GM12878 (cell line): Measurements from ENCODE around the gene CTCFL. TPM values are rescaled to one million over a fixed set of nuclear protein-coding genes. Genes with fewer than 3 reads are reported as not detected.

ENCODE experiments used
- ATAC-seq: fragments of 200-7000 bp; cut with Tn5 transposase; 3 replicates; pipeline ENCODE4 v1.9.1; 2020; ENCODE audit warnings: mild to moderate bottlenecking, moderate library complexity
- Bru-seq: library from RNA; stranded (reverse); fragments of 400-500 nt; gene quantifications from one replicate; lab custom pipeline; 2021; lab: Mats Ljungman, UMichigan
- BruChase-seq, 2 experiments: library from RNA; stranded (reverse); fragments of 400-500 nt; gene quantifications; one replicate each; lab custom pipeline; 2021; lab: Mats Ljungman, UMichigan
- BruUV-seq: library from RNA; stranded (reverse); fragments of 400-500 nt; replicated peaks from 2 replicates; lab custom pipeline; 2021; lab: Mats Ljungman, UMichigan
- CTCF ChIA-PET: fragments of 300-600 bp; sonication (Branson Sonifier 250); formaldehyde crosslinking; extraction: SDS; loops from one replicate; lab custom pipeline; 2021; ENCODE audit warnings: inconsistent platforms; lab: Yijun Ruan, JAX
- POLR2A ChIA-PET: fragments of 350-600 bp; formaldehyde crosslinking; extraction: SDS; loops from one replicate; lab custom pipeline; 2021; ENCODE audit warnings: inconsistent platforms; lab: Charles Lee
- RAD21 ChIA-PET: fragments of 300-600 bp; sonication (Branson Sonifier 250); formaldehyde crosslinking; loops from one replicate; lab custom pipeline; 2023; ENCODE audit warnings: antibody characterized with exemption; ENCODE audit not compliant: unreplicated experiment; lab: Charles Lee
- SMC1A ChIA-PET: fragments of 300-600 bp; sonication (Branson Sonifier 250); formaldehyde crosslinking; loops from one replicate; lab custom pipeline; 2023; ENCODE audit not compliant: unreplicated experiment, uncharacterized antibody; lab: Charles Lee
- DNase-seq: peaks from one replicate; pipeline ENCODE4 v3.0.0-alpha.2; 2011; ENCODE audit warnings: low read depth, low spot score
- FAIRE-seq: peaks from 3 replicates; lab custom pipeline; 2011; peaks lifted over from hg19 to GRCh38; lab: Jason Lieb, UNC
- H2AFZ ChIP-seq: 2 replicates; pipeline ENCODE4 v1.6.0; 2011; ENCODE audit warnings: low read depth, low read length, control low read depth; ENCODE audit not compliant: control insufficient read depth
- H3K27ac ChIP-seq: 2 replicates; pipeline ENCODE4 v1.5.1; 2011; ENCODE audit warnings: control low read depth; ENCODE audit not compliant: control insufficient read depth, insufficient read depth
- H3K27me3 ChIP-seq, 2 experiments: replicated peaks in 1 of 2; 2 replicates each; pipeline versions ENCODE4 v1.6.0 to v1.6.1; 2011; ENCODE audit warnings: low read length in 1 of 2; ENCODE audit not compliant: control insufficient read depth in 2 of 2, insufficient read depth in 2 of 2
- H3K36me3 ChIP-seq, 2 experiments: 2 replicates each; pipeline ENCODE4 v1.5.1; 2011; ENCODE audit warnings: low read length in 1 of 2; ENCODE audit not compliant: control insufficient read depth in 2 of 2, insufficient read depth in 2 of 2
- H3K4me1 ChIP-seq: 2 replicates; pipeline ENCODE4 v1.6.1; 2011; ENCODE audit warnings: mild to moderate bottlenecking, low read length, moderate library complexity, mixed read lengths; ENCODE audit not compliant: control insufficient read depth, insufficient read depth
- H3K4me2 ChIP-seq: 2 replicates; pipeline ENCODE4 v1.6.0; 2011; ENCODE audit warnings: control low read depth; ENCODE audit not compliant: control insufficient read depth, insufficient read depth
- H3K4me3 ChIP-seq: fragments of 200-600 bp; sonication (generic); 2 replicates; pipeline ENCODE4 v1.5.1; 2016
- H3K79me2 ChIP-seq: 2 replicates; pipeline ENCODE4 v1.6.0; 2011; ENCODE audit warnings: low read length; ENCODE audit not compliant: control insufficient read depth, insufficient read depth
- H3K9ac ChIP-seq: 2 replicates; pipeline ENCODE4 v1.8.0; 2011; ENCODE audit warnings: low read length, control low read depth, mixed read lengths; ENCODE audit not compliant: control insufficient read depth, insufficient read depth
- H3K9me3 ChIP-seq: replicated peaks from 3 replicates; pipeline ENCODE4 v1.5.1; 2011; ENCODE audit warnings: mild to moderate bottlenecking, low read length; ENCODE audit not compliant: control insufficient read depth, insufficient read depth
- H4K20me1 ChIP-seq: 2 replicates; pipeline ENCODE4 v1.6.0; 2011; ENCODE audit not compliant: control insufficient read depth, insufficient read depth
- LARP7 ChIP-seq: fragments of 450-650 bp; IDR thresholded peaks from 2 replicates; pipeline ENCODE4 v1.6.1; 2017; ENCODE audit warnings: mild to moderate bottlenecking
- MAX ChIP-seq: IDR thresholded peaks from 2 replicates; pipeline ENCODE4 v1.6.1; 2012; ENCODE audit warnings: low read depth, low read length, improper control_type of control experiment
- POLR2AphosphoS2 ChIP-seq: IDR thresholded peaks from 2 replicates; pipeline ENCODE4 v1.6.1; 2011; ENCODE audit warnings: low read depth, mild to moderate bottlenecking, low read length, improper control_type of control experiment, moderate library complexity
- RBBP5 ChIP-seq: fragments of 200-600 bp; sonication (generic); conservative IDR thresholded peaks from 2 replicates; pipeline ENCODE4 v1.6.1; 2016
- SMC3 ChIP-seq: IDR thresholded peaks from 2 replicates; pipeline ENCODE4 v1.6.1; 2011; ENCODE audit warnings: low read length, improper control_type of control experiment, borderline replicate concordance
- ZNF384 ChIP-seq: IDR thresholded peaks from 2 replicates; pipeline ENCODE4 v1.6.1; 2012; ENCODE audit warnings: low read depth, mild to moderate bottlenecking, low read length, improper control_type of control experiment, borderline replicate concordance
- WGBS: methylation state at CpG from one replicate; pipeline ENCODE4 v1.1.6; 2016; ENCODE audit warnings: low lambda C conversion rate; ENCODE audit not compliant: insufficient replicate concordance, insufficient coverage; ENCODE audit errors: missing lambda C conversion rate; 5-methylcytosine and 5-hydroxymethylcytosine counted together
- in situ Hi-C: fragments of 300-500 bp; cut with MboI; formaldehyde crosslinking; loops from 9 replicates; pipeline ENCODE4 v1.14.3; 2018; ENCODE audit warnings: mixed read lengths
- intact Hi-C: fragments of 100-400 bp; cut with micrococcal nuclease; formaldehyde crosslinking; loops from one replicate; pipeline ENCODE4 v1.14.2; 2022; ENCODE audit not compliant: unreplicated experiment
- long read RNA-seq, 2 experiments: library from polyadenylated mRNA; unstranded; transcript quantifications; one replicate each; pipeline ENCODE4 v2.0.0, GENCODE V29; 2019 to 2020
- polyA minus RNA-seq, 3 experiments: library from RNA; depleted of rRNA, polyadenylated mRNA; stranded (reverse); fragments of >200 nt; gene quantifications; 2 replicates each; pipeline ENCODE4 v1.2.3, GENCODE V29; 2011
- polyA plus RNA-seq, 11 experiments: library from polyadenylated mRNA; depleted of rRNA in 4 of 11; unstranded in 6 of 11; stranded (reverse) in 5 of 11; fragments of >200 nt; fragmentation: Nextera tagmentation in 4 of 11; fragmentation: Illumina TruSeq in 1 of 11; extraction: Ambion mirVana in 4 of 11; extraction: Trizol in 1 of 11; gene quantifications; 1 replicate in 1 of 11; 2 replicates in 10 of 11; pipeline versions ENCODE4 v1.2.1 to v1.2.3, GENCODE V29; 2011 to 2016; ENCODE audit warnings: inconsistent platforms in 2 of 11, missing spikeins in 2 of 11, low read depth in 1 of 11
- total RNA-seq, 4 experiments: library from RNA; depleted of rRNA in 3 of 4; stranded (reverse); fragments of >200 nt in 3 of 4; fragmentation: Illumina TruSeq in 1 of 4; extraction: Trizol in 1 of 4; gene quantifications; 2 replicates each; pipeline versions ENCODE4 v1.2.1 to v1.2.3, GENCODE V29; 2013 to 2021
- TF ChIP-seq, protein P1 (sequence below): IDR thresholded peaks from 2 replicates; pipeline ENCODE4 v1.6.1; 2011; ENCODE audit warnings: borderline replicate concordance, low read depth, mild to moderate bottlenecking, moderate library complexity, mixed read lengths, low read length; ENCODE audit not compliant: insufficient read depth; ENCODE audit errors: extremely low read length

The CTCFL gene, protein sequence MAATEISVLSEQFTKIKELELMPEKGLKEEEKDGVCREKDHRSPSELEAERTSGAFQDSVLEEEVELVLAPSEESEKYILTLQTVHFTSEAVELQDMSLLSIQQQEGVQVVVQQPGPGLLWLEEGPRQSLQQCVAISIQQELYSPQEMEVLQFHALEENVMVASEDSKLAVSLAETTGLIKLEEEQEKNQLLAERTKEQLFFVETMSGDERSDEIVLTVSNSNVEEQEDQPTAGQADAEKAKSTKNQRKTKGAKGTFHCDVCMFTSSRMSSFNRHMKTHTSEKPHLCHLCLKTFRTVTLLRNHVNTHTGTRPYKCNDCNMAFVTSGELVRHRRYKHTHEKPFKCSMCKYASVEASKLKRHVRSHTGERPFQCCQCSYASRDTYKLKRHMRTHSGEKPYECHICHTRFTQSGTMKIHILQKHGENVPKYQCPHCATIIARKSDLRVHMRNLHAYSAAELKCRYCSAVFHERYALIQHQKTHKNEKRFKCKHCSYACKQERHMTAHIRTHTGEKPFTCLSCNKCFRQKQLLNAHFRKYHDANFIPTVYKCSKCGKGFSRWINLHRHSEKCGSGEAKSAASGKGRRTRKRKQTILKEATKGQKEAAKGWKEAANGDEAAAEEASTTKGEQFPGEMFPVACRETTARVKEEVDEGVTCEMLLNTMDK
- not detected in 2 replicates for total RNA-seq (2013; cell fraction: nucleolus; rRNA removed)
- total RNA-seq (2014; rRNA removed) (not detected in 2 replicates), total RNA-seq (2014; rRNA removed; fragmentation: Illumina TruSeq; extraction: Trizol) (not detected in 2 replicates), total RNA-seq (2021) (0.08 and 0.10 TPM in 2 replicates), polyA plus RNA-seq (2011; rRNA removed) (0.03 TPM in 1 of 2 replicates, not detected in the other), polyA plus RNA-seq (2014; fragmentation: Illumina TruSeq; extraction: Trizol) (not detected in 2 replicates), polyA plus RNA-seq (2014; fragmentation: Nextera tagmentation; extraction: Ambion mirVana) (under 1 TPM; 0.06 to 0.09 TPM), polyA plus RNA-seq (2014; rRNA removed) (0.15 TPM in 1 of 2 replicates, not detected in the other), polyA plus RNA-seq (2016; fragmentation: Nextera tagmentation; extraction: Ambion mirVana) (under 1 TPM; 0.12 to 0.20 TPM), polyA minus RNA-seq (2011; rRNA and poly(A)+ RNA removed) (0.07 TPM in 1 of 2 replicates, not detected in the other), Bru-seq, nascent RNA (percentile 3 among the genes with signal in this experiment), BruChase-seq, experiment 1, labeled RNA remaining after a 6-hour chase (percentile 4 among the genes with signal in this experiment), BruChase-seq, experiment 2, labeled RNA remaining after a 2-hour chase (not detected)
- not detected for polyA plus RNA-seq (2011; ENCODE audit: low read depth)
- polyA plus RNA-seq (2011; cell fraction: cytosol; rRNA removed), result 0.03 TPM in 1 of 2 replicates, not detected in the other
- not detected in 2 replicates for polyA plus RNA-seq (2011; cell fraction: nucleus; rRNA removed)
- 0.06 and 0.18 TPM in 2 replicates for polyA plus RNA-seq (2012)
- not detected in 2 replicates for polyA minus RNA-seq (2011; cell fraction: cytosol; rRNA and poly(A)+ RNA removed)
- not detected in 2 replicates for polyA minus RNA-seq (2011; cell fraction: nucleus; rRNA and poly(A)+ RNA removed)
- long read RNA-seq, experiment 1, result 0 reads
- long read RNA-seq, experiment 2, result 0 reads

GRCh38 chr20:57524511-57525176 lies at the start of gene CTCFL:
Gene CTCFL, minus strand, starts transcription at chr20:57525140. Its CDS starts 935 bp downstream, at chr20:57524205.
- Histone ChIP-seq H3K27ac (no peak within 1 kb of the TSS), H3K9ac (no peak within 1 kb of the TSS), H3K4me1 (peaks cover 3% of the 10 kb centered on the region; the same call in 1 of the 2 replicates), H3K4me2 (no peak within 1 kb of the TSS), H2AFZ (no peak within 1 kb of the TSS), H3K4me3 (no peak within 1 kb of the TSS), H3K79me2 (no peaks in the 10 kb centered on the region), H4K20me1 (no peaks in the 10 kb centered on the region), H3K9me3 (no peaks in the 10 kb centered on the region; the same call in 2 of the 3 replicates), H3K27me3 (no peaks in the 10 kb centered on the region), H3K36me3 (no peaks in the 10 kb centered on the region)
- CTCF ChIA-PET, result no interaction called here
- BruUV-seq, result no TSS peak
- in situ Hi-C loops, result no loop called here
- intact Hi-C loops, result no loop called here
- TF ChIP-seq LARP7 (no peak), RBBP5 (no peak), ZNF384 (no peak), POLR2AphosphoS2 (no peak), MAX (no peak), SMC3 (no peak)
- TF ChIP-seq, protein P1, sequence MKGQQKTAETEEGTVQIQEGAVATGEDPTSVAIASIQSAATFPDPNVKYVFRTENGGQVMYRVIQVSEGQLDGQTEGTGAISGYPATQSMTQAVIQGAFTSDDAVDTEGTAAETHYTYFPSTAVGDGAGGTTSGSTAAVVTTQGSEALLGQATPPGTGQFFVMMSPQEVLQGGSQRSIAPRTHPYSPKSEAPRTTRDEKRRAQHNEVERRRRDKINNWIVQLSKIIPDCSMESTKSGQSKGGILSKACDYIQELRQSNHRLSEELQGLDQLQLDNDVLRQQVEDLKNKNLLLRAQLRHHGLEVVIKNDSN, result no peak
- RAD21 ChIA-PET, result no interaction called here
- WGBS, result 92% methylated on average over 23 of the region's 43 CpGs
- SMC1A ChIA-PET, result no interaction called here
- POLR2A ChIA-PET, result no interaction called here
- no peak for ATAC-seq
- FAIRE-seq, result no peak
- DNase-seq, result no peak
